ENCODE measurements around the gene COL5A1.

COL5A1 gene

GRCh38 chr9:134619983-134620661 lies 21.5 kb upstream of the COL5A1 start:
- no peak overlapping the region for H3K27ac ChIP-seq (ENCODE audit: low read length)
- H3K79me2 ChIP-seq (ENCODE audit: insufficient read depth, low read length): no peaks in the 10 kb centered on the region
- no peaks in the 10 kb centered on the region for H3K27me3 ChIP-seq (ENCODE audit: insufficient read depth, low read length, poor library complexity)
- H3K9me3 ChIP-seq (ENCODE audit: insufficient read depth, low read length, severe bottlenecking): no peaks in the 10 kb centered on the region
- H3K4me2 ChIP-seq (ENCODE audit: insufficient read depth, low read length): no peak overlapping the region
- no peaks in the 10 kb centered on the region for H3K4me1 ChIP-seq (ENCODE audit: insufficient read depth, low read length)
- H3K36me3 ChIP-seq (ENCODE audit: insufficient read depth, low read length): no peaks in the 10 kb centered on the region
- H3K9ac ChIP-seq (ENCODE audit: low read depth, low read length): no peak overlapping the region
- no peak overlapping the region for H2AFZ ChIP-seq (ENCODE audit: low read depth, low read length)
- DNase-seq: no peak
- ATAC-seq (ENCODE audit: insufficient read depth, low read depth): no peak
- TF ChIP-seq EZH2 (IDR thresholded peaks at IDR 0.05; ENCODE audit: borderline replicate concordance, low read depth, low read length, severe bottlenecking) (no peak), CTCF (IDR thresholded peaks at IDR 0.05; ENCODE audit: borderline replicate concordance, extremely low read depth, low read length, poor library complexity, severe bottlenecking) (no peak)
- H4K20me1 ChIP-seq (ENCODE audit: insufficient read depth, low read length): peaks cover 2% of the 10 kb centered on the region; the same call in 1 of the 2 replicates
- H3K4me3 ChIP-seq (ENCODE audit: low read depth in 1 of 2, low read length in 2 of 2): no peak overlapping the region

GRCh38 chr9:134620751-134621557 lies 20.6 kb upstream of the COL5A1 start:
- H4K20me1 ChIP-seq (ENCODE audit: insufficient read depth, low read length): peaks cover 2% of the 10 kb centered on the region; the same call in 1 of the 2 replicates
- H3K9ac ChIP-seq (ENCODE audit: low read depth, low read length): no peak overlapping the region
- no peaks in the 10 kb centered on the region for H3K4me1 ChIP-seq (ENCODE audit: insufficient read depth, low read length)
- H2AFZ ChIP-seq (ENCODE audit: low read depth, low read length): no peak overlapping the region
- TF ChIP-seq EZH2 (IDR thresholded peaks at IDR 0.05; ENCODE audit: borderline replicate concordance, low read depth, low read length, severe bottlenecking): no peak
- TF ChIP-seq CTCF (IDR thresholded peaks at IDR 0.05; ENCODE audit: borderline replicate concordance, extremely low read depth, low read length, poor library complexity, severe bottlenecking): no peak
- H3K27ac ChIP-seq (ENCODE audit: low read length): no peak overlapping the region
- no peak overlapping the region for H3K4me2 ChIP-seq (ENCODE audit: insufficient read depth, low read length)
- H3K4me3 ChIP-seq (ENCODE audit: low read depth in 1 of 2, low read length in 2 of 2): no peak overlapping the region
- no peaks in the 10 kb centered on the region for H3K79me2 ChIP-seq (ENCODE audit: insufficient read depth, low read length)
- no peaks in the 10 kb centered on the region for H3K9me3 ChIP-seq (ENCODE audit: insufficient read depth, low read length, severe bottlenecking)
- H3K36me3 ChIP-seq (ENCODE audit: insufficient read depth, low read length): no peaks in the 10 kb centered on the region
- H3K27me3 ChIP-seq (ENCODE audit: insufficient read depth, low read length, poor library complexity): no peaks in the 10 kb centered on the region
- ATAC-seq (ENCODE audit: insufficient read depth, low read depth): no peak
- no peak for DNase-seq

- Histone ChIP-seq H3K27ac (ENCODE audit: low read length) (no peak overlapping the region), H3K9ac (ENCODE audit: low read depth, low read length) (no peak overlapping the region), H3K27me3 (ENCODE audit: insufficient read depth, low read length, poor library complexity) (no peaks in the 10 kb centered on the region), H3K9me3 (ENCODE audit: insufficient read depth, low read length, severe bottlenecking) (no peaks in the 10 kb centered on the region), H3K36me3 (ENCODE audit: insufficient read depth, low read length) (no peaks in the 10 kb centered on the region), H4K20me1 (ENCODE audit: insufficient read depth, low read length) (peaks cover 2% of the 10 kb centered on the region; the same call in 1 of the 2 replicates), H3K4me2 (ENCODE audit: insufficient read depth, low read length) (no peak overlapping the region), H3K4me3 (ENCODE audit: low read depth in 1 of 2, low read length in 2 of 2) (no peak overlapping the region), H3K79me2 (ENCODE audit: insufficient read depth, low read length) (no peaks in the 10 kb centered on the region), H3K4me1 (ENCODE audit: insufficient read depth, low read length) (no peaks in the 10 kb centered on the region), H2AFZ (ENCODE audit: low read depth, low read length) (no peak overlapping the region)
- TF ChIP-seq EZH2 (IDR thresholded peaks at IDR 0.05; ENCODE audit: borderline replicate concordance, low read depth, low read length, severe bottlenecking) (no peak), CTCF (IDR thresholded peaks at IDR 0.05; ENCODE audit: borderline replicate concordance, extremely low read depth, low read length, poor library complexity, severe bottlenecking) (no peak)
- ATAC-seq (ENCODE audit: insufficient read depth, low read depth) (no peak), DNase-seq (no peak)
Observed at GRCh38 chr9:134621558-134622110, 20.0 kb upstream of the COL5A1 start.

Data from DND-41 (cell line).